Hepatic stellate cell (primary cell): Measurements from ENCODE around the gene DSG4.

Experiments
- DNase-seq: peaks from one replicate; pipeline ENCODE4 v3.0.0; 2011; ENCODE audit warnings: low spot score

Gene DSG4

DNA sequence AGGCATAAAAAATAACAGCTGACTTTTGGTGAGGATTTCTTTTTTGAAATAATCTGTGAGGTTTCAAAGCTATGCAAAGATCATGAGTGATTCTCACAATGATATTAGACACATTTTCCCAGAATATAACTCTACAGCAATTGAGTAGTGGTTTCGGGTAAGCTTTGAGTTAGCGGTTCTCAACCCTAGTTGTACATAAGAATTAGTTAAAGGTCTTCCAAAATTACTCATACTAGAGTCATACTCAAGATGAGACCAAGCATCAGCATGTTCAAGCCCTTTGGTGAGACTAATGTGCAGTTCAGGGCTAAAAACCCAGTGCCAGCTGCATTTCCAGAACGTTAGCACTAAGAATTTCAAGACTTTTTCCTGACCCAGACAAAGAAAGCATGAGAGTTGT, 31.1 kb downstream of the DSG4 start:
- DNase-seq, result no peak

DNA sequence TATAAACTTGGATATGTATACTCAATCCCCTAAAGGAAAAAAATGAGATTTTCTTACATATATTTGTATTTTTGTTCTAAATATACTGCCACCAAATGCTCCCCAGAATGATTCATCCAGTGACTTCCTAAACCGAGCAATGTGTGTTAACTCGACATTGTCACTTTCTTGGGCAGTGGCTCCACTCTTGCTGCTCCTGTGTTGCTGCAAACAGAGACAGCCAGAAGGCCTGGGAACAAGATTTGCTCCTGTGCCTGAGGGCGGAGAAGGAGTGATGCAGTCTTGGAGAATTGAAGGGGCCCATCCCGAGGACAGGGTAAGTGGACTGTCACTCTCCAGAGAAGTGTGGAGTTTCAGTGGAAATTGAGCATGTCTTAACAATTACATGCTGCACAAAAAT, 32.7 kb downstream of the DSG4 start:
- DNase-seq, result no peak

DNA sequence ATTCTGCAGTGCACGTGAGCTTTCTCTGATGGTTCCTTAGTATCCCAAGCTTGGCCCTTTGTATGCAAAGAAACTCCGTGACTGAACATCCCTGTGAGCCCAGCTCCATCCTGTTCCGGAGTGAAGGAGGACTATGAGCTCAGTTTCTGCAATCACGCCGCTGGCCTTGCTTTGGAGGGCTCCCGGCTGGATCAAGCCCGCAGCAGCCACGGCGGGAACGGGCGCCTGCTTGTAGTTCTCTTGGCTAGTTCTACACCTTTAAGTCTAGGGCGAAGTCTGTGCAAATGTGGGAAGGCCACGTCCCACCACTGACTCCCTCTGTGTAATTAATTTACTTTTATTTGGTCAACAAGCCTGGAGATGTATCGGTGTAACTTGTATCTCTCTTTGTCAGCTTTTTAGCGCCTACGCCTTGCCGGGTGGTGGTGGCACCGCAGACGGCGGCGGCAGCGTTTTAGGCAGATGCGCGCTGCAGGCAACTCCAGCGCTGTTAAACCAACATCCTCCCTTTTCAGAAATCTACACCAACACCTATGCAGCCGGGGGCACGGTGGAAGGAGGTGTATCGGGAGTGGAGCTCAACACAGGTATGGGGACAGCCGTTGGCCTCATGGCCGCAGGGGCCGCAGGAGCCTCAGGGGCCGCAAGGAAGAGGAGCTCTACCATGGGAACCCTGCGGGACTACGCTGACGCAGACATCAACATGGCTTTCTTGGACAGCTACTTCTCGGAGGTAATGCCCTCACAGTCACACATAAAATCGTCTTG, 34.3 kb downstream of the DSG4 start:
- DNase-seq, result no peak

DNA sequence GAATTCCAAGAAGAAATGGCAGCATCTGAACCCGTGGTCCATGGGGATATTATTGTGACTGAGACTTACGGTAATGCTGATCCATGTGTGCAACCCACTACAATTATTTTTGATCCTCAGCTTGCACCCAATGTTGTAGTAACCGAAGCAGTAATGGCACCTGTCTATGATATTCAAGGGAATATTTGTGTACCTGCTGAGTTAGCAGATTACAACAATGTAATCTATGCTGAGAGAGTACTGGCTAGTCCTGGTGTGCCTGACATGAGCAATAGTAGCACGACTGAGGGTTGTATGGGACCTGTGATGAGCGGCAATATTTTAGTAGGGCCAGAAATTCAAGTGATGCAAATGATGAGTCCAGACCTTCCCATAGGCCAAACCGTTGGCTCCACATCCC, 36.6 kb downstream of the DSG4 start:
- no peak for DNase-seq

DNA sequence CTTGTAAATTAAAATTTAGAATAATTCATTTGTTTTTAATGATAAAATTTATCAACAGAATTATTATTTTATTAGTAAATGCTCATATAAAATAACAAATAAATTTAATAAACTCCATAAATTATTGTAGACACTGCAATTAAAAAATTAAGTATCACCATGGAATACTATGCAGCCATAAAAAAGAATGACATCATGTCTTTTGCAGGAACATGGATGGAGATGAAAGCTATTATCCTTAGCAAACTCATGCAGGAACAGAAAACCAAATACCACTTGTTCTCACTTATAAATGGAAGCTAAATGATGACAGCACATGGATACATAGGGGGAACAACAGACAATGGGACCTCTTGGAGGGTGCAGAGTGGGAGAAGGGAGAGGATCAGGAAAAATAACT, 41.3 kb downstream of the DSG4 start:
- no peak for DNase-seq

DNA sequence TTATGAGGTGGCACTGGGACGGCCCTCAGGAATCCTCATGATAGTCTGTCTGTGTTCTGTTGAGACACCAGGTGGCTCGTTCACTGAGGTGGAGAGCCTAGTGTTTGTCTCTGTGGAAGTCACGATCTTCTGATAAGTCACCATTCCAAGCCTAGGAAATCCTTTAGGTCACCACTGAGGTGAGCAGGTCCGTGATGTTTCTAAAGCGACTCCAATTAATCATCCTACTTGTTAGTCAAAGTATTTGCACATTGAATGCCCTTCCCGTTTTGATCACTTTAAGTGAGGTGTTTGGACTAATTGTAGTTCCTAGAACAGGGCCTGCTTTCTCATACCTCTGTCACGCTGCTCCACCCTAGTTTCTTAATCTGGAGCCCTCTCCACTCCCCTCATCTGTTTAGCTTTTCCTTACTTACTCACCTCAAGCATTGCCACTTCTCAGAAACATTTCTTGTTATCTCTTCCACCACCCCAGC, 42.9 kb downstream of the DSG4 start:
- no peak for DNase-seq

DNA sequence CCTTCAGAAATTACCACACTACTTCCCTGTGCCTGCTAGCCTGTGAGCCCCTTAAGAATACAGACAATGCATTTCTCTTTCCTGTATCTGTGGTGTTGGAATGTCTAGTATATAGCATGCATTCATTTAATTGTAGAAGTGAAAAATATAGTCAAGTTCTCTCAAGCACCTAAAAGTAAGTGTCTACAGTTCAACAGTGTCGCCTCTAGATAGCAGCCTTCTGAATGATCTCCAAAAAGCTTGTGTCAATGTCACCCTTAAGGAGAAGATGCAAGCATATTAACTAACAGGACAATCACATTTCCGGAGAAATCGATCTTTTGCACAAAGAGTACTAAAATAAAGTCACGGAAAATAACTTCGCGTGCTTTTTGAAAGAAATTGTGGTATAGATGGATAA, 43.5 kb downstream of the DSG4 start:
- DNase-seq, result no peak

DNA sequence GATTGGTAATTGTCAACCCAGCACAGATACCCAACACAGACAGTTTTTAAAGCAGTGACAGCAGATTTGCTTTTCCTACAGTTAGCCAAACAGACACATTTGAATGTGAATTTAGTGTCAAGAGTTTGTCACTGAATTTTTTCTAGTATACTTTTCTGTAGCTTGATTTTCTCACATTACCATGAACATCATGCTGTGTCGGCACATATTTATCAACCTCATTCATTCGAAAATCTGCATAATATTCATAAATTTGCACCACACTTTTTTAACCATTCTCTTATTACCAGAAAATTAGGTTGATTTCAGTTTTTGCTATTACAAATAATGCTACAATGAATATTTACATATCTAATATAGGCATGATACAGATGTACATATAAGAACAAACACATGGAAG, 43.9 kb downstream of the DSG4 start:
- DNase-seq, result no peak

DNA sequence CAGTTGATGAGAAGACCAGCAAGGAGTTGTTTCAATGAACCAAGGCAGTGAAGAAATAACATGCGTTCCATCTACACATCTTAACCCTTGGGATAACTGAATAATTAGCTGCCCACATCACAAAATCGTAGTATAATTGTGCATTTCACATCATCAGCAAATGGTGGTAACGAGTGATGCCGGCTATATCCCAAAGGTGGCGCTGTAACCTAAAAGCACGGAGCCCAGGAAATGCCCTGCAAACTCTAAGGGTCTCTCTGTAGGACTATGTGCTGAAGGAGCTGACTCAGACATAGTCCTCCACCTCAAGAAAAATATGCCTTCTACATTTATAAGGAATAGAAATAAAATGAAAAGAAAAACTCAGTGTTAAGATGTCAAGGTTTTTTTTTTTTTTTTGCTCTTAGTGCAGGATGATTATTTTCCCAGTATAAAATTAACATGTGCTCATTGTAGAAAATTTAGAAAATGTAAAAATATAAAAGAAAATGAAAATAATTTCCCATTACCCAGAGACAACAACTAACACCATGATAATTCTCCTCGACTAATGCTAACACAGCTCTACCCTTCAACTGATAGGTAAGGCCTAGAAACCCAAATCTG, 47.9 kb downstream of the DSG4 start:
- DNase-seq, result no peak

DNA sequence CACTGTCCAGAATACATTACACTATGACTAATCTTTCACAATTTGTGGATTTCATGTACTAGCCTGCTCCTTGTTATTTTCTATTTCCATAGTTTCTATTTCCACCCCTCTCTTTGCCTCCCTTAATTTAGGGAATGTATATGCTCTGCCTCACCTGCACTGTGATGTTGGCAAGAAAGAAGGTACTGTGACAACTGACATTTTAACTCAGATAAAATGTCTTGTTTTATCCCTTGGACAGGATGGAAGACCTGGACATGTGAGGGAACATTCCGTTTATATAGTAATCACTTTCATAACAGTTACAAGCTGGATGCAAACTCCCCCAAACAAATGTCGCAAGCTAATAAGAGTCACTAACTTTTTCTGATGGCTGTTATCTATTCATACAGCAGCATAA, 49.4 kb downstream of the DSG4 start:
- DNase-seq, result no peak

DNA sequence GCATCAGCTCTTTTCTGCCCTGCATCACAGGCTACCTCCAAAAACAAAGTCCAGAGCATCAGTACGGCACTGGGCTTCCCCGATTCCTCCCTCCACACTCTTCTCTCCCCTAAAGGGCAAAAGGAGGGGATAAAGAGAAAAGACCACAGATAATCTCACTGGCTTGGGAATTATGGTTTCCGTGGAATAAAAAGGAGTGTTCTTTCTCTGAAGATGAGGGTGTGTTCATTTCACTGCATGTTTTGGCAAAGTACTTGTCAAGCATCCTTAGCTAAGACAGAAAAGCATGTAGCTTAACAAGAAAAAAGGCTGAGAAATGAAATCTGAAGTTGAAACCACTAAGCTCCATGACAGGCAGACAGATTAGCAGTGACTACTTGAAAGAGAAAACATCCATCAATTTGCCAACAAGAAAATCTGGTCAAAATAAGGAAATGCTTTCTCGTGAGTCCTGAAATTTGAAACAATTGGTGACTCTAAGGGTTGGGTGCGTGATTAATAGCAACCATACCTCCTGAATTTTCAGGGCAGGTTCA, 50.4 kb downstream of the DSG4 start:
- DNase-seq, result no peak

DNA sequence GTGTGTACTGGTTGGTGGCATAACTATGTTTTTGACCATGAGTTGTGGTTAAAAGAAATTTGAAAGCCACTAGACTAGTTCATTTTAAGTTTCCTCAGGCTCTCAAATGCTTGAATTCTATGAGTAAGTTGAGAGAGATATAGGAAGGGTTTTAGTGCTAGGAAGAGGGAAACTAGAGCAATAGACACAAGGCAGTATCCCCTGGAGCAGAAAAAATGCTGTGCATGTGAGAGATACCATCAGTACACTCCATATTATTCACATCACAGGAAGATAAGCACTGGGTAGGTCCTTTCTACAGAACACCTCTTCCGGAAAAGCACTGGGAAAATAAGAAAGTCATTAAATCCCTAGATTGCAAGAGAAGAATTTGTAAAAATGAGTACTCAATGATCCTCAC, 51.6 kb downstream of the DSG4 start:
- no peak for DNase-seq

DNA sequence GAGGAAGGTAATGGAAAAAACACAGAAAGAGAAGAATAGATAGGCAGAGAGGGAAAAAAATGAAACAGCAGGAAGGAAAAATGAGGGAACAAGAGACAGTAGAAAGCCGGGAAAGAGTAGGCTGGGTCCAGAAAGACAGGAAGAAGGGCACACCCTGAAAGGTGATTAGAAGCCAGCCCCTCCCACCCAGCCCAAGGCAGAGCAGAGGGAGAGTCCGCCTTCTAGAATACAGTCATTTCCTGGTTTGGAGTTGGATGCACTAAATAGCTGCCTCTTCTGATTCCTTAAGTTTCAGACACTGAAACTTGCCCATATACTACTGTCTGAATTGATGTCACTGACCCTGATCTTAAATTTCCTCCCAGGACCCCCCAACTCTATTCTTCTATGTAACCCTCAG, 53.0 kb downstream of the DSG4 start:
- DNase-seq, result no peak

DNA sequence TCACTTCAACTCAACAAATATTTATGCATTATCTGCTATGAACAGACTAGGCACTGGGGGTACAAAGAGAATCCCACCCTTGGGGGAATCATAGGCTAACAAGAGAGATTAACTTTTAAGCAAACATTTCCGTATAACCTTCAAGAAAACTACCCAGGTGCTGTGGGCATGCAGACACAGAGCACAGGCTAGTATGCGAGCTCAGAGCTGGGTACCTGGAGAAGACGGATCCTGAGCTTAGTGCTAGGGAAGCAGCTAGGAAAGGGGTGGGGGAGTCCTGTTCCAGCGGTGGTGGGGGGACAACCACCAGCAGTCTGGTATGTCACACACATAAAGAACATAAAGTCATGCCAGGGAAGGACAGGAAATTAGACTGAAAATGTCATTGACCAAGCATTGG, 53.5 kb downstream of the DSG4 start:
- no peak for DNase-seq

DNA sequence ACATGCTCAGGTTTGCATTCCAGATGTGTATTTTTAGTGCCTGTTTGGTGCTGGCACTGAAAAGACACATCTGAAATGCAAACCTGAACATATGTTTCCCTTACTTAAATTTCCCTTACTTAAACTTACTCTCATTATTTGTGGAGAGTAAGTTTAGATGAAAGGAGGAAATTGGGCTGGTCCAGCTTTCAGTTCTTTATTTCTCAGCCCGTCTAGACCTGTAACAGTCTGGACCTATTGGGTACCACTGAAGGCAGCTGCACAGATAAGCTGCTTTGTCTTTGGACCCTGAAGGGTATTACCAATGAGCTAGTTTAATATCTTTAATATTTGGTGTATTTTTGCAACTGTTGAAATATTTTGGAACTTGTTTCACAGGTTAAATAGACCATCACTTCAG, 54.0 kb downstream of the DSG4 start:
- DNase-seq, result no peak

DNA sequence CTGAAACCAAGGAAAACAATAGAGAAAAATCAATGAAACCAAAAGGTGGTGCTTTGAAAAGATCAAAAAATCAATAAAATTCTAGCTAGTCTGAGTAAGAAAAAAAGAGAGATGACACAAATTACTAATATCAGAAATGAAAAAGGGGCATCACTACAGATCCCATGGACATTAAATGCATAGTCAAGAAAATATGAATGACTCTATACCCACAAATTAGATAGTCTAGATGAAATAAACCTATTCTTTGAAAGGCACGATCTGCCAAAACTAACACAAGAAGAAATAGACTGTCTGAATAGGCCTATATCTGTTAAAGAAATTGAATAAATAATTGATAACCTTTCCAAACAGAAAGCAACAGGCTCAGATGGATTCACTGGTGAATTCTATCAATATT, 55.7 kb downstream of the DSG4 start:
- DNase-seq, result no peak

DNA sequence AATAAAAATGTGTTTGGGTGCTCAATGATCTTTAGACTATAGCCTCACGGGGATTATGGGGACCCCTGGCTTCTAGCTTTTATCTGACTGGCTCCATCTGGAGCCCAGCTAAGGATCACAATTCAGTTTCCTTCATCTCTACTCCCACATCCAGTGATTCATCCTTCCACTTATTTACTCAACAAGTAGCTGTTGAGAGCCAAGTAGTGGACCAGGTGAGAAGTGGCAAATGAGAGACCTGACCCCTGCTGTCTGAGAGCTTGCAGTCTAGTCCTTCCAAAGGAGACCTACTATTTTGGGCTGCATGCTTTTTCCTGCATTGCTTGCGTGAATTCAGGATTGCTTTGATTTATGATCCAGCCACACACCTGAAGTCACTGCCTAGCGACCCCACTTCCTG, 60.2 kb downstream of the DSG4 start:
- DNase-seq, result no peak

DNA sequence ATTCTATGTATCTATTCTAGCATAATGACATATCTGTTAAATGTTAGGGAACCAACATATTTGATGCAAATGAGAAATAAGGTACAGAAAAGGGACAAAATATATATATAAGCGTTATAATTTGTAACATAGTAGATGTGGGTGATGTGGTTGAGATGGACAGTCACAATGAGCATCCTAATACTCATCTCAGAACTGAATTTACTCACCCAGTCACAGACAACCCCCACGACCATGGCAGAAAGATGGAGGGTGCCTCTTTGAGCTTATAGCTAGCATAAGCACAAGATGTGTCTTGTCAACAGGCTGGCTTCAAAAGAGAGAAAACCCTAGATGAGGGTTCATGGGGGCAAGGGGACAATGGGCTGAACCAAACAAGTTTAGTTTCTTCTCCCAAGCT, 61.8 kb downstream of the DSG4 start:
- no peak for DNase-seq

DNA sequence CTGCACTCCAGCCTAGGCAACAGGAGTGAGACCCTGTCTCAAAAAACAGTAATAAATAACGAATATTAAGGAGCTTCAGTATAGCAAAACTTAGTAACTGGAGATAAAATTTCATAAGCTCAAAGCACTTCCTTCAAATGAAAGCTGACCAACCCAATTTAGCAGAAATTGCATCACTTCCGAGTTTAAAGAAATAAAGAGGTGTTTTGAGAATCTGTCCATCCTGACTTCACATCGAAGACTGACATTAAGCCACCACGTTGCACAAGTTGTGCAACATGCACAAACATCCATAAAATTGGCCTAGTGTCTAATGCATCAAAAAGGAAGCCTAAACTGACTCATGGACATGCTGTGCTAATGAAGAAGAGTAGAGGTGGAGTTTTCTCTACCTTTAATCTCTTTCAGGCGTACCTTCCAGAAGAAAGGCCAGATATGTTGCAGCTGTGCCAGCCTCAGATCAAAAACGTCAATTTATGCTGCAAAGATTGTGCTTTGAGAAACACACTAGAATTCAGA, 63.3 kb downstream of the DSG4 start:
- no peak for DNase-seq

DNA sequence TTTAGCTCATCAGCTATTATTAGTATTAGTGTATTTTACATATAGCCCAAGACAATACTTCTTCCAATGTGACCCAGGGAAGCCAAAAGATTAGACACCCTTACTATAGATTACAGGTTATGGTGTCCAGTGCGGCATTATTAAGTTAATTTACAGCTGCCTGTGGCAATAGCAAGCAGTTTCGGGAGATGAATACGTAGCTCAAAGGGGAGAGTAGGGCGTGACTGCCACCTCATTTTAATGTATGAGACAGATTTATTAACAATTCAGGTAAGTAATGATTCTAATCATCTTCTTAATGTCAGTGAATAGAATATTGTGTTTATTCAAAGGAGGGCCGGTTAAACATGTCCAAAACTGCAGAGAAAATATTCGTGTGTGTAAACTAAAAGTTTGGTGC, 64.2 kb downstream of the DSG4 start:
- DNase-seq, result no peak

DNA sequence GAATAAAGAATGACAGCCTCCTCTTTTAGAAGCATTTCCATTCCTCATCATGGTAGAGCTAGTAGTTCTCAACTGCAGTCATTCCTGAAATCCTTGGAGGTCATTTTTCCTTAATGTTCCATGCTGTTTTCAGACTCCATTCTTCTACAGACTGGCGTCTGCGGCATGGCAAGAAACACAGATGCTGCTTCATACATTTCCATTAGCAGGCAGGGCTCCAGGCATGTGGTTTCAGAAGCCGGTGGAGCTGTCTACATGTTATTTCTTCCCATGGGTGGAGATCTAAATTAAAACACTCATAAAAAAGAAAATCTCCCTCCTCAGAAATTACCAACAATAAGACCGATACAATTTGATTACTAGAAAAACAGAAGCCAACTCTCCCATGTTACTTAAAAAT, 64.9 kb downstream of the DSG4 start:
- no peak for DNase-seq

DNA sequence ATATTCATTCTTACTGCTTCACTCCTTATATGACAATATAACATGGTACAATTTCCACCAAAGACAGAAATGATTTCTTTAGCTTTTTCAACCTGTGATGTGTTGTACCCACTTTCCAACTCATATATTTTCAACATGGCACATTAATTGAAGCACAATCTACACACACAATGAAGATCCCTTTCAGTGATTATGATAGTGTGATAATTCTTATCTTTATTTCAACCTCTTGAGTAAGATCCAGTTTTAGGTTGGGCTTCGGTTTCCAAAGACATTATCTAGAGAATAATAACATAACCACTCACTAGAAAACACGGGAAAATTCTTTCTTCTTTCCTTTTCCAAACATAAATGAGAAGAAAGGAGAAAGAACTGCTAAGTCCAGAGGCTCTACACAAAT, 67.6 kb downstream of the DSG4 start:
- no peak for DNase-seq

DNA sequence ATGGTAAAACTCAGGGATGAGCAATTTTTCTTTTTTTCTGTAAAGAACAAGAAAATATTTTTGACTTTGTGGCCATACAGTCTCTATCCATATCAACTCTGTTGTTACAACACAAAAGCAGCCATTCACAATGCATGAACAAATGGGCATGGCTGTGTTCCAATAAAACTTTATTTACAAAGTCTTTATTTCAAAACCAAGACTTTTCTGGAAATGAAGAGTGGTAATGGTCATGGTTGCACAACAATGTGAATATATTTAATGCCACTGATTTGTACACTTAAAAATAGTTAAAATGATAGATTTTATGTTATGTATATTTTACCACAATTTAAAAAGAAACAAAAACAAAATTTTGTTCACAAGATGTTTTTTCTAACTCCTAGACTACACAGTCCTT, 69.3 kb downstream of the DSG4 start:
- DNase-seq, result no peak

DNA sequence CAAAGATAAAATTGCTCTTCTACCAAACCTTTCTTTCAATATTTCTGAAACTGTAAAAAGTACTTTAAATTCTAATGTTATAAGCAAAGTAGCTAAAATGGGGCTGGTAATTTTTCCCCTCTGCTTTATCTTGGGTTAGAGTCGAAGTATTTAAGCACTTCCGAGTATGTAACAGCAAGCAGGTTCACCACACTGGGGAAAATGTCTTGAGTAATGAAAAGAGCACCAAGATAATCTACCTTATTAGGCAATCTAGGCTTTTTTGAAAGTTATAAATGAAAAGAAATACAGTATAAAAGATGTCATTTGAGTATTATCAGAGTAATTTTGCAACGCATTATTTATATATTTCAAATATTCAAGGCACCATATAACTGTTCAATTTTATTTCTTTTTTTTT, 70.3 kb downstream of the DSG4 start:
- DNase-seq, result no peak
